NCI-H774 (cell line): ENCODE data around the gene PHF13.

ENCODE experiments used
- DNase-seq: peaks from one replicate; lab custom pipeline; 2025; lab: John Stamatoyannopoulos, UW

PHF13 gene

DNA sequence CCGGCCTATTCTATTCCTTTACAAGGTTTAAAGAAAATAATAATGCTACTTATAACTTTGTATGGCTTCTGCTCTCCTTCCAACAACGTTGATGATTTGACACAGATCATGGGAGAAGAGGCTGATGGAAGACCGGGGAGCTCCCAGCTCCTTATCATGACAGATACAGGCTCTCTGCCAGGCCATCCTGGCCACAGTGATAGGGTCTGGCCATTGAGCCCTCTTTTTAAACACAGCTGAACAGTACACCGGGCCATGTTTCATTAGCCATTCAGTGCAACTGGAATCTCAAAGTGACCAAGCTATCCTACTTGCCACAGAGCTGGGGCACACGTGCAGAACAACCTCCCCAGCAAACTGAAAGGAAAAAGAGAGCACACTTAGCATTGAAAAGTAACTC is 53.2 kb downstream of the PHF13 start:
- no peak for DNase-seq

DNA sequence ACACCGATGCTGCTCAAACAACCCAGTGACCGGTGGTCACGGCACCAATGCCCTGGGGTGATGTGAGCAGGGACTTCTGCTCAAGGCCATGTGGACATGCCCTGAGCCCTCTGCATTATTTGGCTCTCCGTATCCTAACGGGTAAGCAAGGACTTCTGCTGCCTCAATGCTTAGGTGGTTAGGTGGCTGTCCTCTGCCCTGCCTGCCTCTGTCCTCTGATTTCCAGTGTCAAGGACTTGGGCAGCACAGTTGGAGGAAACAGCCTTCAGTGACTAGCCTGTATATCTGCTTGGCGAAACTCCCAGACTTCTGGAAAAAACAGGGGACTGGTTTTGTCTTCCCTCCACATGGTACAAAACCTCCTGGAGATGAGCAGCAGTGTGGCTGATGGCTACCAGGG is 53.6 kb downstream of the PHF13 start:
- no peak for DNase-seq

DNA sequence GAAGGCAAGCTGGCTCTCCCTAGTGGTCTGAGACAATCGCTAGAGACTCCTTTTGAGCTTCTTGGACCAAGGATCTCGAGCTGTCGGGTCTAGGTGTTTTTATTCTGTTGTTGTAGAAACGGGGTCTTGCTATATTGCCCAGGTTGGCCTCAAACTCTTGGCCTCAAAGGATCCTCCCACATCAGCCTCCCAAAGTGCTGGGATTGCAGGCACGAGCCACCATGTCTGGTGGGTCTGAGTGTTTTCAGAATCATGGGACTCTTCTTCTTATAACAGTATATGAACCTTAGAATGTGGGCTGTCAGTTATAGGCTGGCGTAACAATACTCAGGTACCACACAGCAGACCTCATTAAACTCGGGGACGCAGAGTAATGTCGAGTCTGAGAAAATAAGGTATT is 55.0 kb downstream of the PHF13 start:
- no peak for DNase-seq

DNA sequence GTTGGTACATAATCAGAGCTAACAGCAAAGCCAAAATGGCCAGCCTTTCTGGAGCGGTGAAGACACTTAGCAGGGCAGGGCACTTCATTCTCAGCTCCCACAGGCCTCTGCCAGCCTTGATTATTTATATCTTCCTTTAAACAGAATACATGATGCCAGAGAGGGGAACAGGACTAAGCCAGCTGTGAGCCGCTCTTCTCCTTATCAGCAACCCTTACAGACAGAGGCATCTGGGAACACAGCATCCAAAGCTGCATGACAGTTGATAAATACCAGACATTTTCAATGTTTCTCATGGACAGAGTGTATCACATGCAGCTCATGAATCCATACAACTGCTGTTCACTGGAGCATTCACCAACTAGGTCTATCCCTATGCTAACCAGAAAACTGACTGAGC is 59.0 kb downstream of the PHF13 start:
- no peak for DNase-seq
